ENCODE results near the gene TSHZ3.

The TSHZ3 gene

GRCh38 chr19:31231237-31231636, 118.0 kb downstream of the TSHZ3 start:
- DNase-seq (ENCODE audit: low read depth in 2 of 2), result no peak

DNA sequence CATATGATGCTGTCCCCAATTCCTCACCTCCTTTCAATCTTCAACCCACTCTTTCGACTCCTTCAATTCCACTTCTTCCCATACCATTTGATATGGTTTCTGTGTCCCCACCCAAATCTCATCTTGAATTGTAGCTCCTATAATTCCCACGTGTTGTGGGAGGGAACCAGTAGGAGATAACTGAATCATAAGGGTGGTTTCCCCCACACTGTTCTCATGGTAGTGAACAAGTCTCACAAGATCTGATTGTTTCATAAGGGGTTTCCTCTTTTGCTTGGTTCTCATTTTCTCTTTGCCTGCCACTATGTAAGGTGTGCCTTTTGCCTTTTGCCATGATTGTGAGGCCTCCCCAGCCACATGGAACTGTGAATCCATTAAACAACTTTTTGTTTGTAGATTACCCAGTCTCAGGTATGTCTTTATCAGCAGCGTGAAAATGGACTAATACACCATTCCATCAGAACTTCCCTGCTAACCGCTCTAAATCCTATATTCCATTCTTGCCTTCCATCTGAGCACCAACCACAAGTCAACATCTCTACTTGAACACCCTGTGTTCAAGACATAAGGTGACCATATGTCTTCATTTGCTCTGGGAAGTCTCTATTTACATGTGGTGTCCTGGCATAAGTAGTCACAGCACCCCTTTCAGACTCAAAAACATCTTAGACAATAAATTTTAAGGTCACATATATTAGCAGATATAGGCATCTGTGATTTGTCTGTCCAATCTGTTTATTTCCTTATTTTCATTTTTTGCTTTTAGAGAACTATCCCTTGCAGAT, 122.9 kb downstream of the TSHZ3 start:
- no peak for DNase-seq (ENCODE audit: low read depth in 2 of 2)

Measured in stimulated activated CD8-positive, alpha-beta memory T cell treated with anti-CD3 and anti-CD28 coated beads, Interleukin-2, amount 100 ng/mL, for 48 hours (primary cell).